ENCODE measurements around the gene ECPAS.

Gene ECPAS, protein sequence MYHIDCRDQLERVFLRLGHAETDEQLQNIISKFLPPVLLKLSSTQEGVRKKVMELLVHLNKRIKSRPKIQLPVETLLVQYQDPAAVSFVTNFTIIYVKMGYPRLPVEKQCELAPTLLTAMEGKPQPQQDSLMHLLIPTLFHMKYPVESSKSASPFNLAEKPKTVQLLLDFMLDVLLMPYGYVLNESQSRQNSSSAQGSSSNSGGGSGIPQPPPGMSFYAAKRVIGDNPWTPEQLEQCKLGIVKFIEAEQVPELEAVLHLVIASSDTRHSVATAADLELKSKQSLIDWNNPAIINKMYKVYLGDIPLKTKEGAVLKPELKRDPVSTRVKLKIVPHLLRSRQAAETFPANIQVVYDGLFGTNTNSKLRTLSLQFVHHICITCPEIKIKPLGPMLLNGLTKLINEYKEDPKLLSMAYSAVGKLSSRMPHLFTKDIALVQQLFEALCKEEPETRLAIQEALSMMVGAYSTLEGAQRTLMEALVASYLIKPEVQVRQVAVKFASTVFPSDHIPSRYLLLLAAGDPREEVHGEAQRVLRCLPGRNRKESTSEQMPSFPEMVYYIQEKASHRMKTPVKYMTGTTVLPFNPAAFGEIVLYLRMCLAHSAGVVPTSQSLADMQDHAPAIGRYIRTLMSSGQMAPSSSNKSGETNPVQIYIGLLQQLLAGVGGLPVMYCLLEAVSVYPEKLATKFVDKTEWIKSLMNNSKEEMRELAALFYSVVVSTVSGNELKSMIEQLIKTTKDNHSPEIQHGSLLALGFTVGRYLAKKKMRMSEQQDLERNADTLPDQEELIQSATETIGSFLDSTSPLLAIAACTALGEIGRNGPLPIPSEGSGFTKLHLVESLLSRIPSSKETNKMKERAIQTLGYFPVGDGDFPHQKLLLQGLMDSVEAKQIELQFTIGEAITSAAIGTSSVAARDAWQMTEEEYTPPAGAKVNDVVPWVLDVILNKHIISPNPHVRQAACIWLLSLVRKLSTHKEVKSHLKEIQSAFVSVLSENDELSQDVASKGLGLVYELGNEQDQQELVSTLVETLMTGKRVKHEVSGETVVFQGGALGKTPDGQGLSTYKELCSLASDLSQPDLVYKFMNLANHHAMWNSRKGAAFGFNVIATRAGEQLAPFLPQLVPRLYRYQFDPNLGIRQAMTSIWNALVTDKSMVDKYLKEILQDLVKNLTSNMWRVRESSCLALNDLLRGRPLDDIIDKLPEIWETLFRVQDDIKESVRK (N-terminal part only)

DNA sequence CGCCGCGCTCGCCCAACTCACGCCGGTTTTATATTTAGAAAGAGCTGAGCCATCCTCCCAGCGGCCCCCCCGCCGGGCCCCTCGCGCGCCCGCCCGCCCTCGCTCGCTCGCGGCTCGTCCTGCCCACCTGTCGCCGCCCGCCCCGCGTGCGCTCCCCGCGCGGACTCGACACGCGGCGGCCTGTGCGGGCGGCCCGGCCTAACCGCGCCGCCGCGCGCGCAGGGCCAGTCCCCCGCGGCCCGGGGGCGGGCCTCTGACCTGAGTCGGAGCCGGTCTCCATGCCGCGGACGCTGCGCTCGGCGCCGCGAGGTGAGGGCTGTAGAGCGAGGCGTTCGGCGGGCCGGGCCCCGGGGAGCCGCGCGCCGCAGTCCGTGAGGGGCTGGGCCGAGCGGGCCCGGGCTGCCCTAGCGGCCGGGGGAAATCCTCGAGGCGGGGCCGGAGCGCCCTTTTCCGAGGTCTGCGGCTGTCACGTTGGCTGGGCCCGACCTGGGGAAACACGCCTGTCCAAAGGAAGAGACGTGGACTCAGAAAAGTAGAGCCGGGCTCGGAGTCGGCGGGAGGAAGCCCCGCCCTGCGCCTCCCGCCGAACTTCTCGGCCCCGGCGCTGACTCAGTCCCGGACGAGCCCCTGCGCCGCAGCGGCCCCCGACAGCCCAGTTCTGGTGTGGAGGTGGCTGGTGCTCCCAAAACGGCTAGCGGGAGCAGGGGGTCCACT, at the start of gene ECPAS:
Gene ECPAS (minus strand): TSS at position 526 of the 714 bp plus-strand sequence. CDS start 11,465 bp downstream, outside the sequence.
- TF ChIP-seq, protein P1, sequence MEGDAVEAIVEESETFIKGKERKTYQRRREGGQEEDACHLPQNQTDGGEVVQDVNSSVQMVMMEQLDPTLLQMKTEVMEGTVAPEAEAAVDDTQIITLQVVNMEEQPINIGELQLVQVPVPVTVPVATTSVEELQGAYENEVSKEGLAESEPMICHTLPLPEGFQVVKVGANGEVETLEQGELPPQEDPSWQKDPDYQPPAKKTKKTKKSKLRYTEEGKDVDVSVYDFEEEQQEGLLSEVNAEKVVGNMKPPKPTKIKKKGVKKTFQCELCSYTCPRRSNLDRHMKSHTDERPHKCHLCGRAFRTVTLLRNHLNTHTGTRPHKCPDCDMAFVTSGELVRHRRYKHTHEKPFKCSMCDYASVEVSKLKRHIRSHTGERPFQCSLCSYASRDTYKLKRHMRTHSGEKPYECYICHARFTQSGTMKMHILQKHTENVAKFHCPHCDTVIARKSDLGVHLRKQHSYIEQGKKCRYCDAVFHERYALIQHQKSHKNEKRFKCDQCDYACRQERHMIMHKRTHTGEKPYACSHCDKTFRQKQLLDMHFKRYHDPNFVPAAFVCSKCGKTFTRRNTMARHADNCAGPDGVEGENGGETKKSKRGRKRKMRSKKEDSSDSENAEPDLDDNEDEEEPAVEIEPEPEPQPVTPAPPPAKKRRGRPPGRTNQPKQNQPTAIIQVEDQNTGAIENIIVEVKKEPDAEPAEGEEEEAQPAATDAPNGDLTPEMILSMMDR (conservative IDR thresholded peaks at IDR 0.05; ENCODE audit: control insufficient read depth, insufficient read depth, low read depth, low read length), result no peak
- H3K4me3 ChIP-seq (ENCODE audit: control insufficient read depth, low read depth, low read length), result peak within 1 kb of the TSS; percentile 87
- DNase-seq (ENCODE audit: low read depth), result peak; percentile 76

DNA sequence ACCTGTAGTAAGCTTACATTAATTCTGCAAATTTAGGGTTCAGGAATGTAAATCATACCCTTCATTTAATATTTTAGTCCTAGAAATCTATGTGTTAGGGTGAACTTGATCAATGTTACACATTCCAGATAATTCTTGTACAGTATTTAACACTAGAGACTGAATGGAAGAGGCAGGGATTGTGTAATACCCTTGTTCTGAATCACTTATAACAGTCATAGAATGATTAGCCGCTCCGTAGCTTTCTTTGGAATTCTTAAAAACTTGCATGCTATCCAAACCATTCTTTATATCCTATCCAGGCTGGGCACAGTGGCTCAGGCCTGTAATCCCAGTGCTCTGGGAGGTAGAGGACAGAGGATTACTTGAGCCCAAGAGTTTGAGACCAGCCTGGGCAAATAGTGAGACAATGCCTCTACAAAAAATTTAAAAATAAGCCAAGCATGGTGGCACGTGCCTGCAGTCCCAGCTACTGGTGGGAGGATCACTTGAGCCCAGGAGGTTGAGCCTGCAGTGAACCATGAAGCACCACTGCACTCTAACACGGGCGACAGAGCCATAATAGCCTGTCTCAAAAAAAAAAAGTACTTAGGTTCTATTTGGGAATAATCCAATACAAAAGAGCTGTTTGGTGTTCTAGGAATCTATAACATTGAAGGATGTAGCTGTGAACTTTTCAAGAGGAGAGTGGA, 49.1 kb upstream of the ECPAS start:
- TF ChIP-seq, protein P1 (conservative IDR thresholded peaks at IDR 0.05; ENCODE audit: control insufficient read depth, insufficient read depth, low read depth, low read length), result no peak
- peak; percentile 47 for DNase-seq (ENCODE audit: low read depth)
- no peak overlapping the region for H3K4me3 ChIP-seq (ENCODE audit: control insufficient read depth, low read depth, low read length)

DNA sequence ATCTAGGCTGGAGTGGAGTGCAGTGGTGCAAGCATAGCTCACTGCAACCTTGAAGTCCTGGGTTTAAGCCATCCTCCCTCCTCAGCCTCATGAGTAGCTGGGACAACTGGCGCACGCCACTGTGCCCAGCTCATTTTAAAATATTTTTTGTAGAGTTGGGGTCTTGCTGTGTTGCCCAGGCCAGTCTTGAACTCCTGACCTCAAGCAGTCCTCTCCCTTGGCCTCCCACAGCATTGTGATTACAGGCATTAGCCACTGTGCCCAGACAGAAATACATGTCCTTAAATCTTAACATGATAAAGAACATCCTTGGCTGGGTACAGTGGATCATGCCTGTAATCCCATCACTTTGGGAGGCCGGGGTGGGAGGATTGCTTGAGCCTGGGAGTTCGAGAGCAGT, 47.5 kb upstream of the ECPAS start:
- no peak for DNase-seq (ENCODE audit: low read depth)
- TF ChIP-seq, protein P1 (conservative IDR thresholded peaks at IDR 0.05; ENCODE audit: control insufficient read depth, insufficient read depth, low read depth, low read length), result no peak
- no peak overlapping the region for H3K4me3 ChIP-seq (ENCODE audit: control insufficient read depth, low read depth, low read length)

DNA sequence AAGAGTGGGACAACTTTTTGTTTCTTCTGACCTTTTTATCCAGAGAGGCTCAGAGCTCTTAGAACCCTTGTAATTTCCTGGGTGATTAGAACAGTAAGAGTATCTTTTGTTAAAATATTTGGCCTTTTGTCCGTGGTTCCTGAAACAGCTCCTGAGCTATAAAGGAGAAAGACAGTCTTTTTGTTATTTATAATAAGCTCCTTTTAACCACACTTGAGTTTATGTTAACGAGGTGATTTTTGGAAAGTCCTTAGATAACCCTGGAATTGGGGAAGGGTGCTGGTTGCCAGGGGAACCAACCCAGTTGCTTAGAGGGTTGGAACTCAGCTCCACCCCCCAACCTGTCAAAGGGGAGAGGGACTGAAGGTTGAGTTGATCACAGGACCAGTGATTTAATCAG, 45.6 kb upstream of the ECPAS start:
- no peak for DNase-seq (ENCODE audit: low read depth)
- H3K4me3 ChIP-seq (ENCODE audit: control insufficient read depth, low read depth, low read length), result no peak overlapping the region
- TF ChIP-seq, protein P1 (conservative IDR thresholded peaks at IDR 0.05; ENCODE audit: control insufficient read depth, insufficient read depth, low read depth, low read length), result no peak

DNA sequence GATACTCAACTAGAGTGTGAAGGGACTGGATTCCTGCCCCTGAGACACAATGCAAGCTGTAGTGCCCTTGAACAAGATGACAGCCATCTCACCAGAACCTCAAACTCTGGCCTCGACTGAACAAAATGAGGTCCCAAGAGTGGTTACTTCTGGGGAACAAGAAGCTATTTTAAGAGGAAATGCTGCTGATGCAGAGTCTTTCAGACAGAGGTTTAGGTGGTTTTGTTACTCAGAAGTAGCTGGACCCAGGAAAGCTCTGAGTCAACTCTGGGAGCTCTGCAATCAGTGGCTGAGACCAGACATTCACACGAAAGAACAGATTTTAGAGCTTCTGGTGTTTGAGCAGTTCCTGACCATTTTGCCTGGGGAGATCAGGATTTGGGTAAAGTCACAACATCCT, 43.2 kb upstream of the ECPAS start:
- no peak for DNase-seq (ENCODE audit: low read depth)
- TF ChIP-seq, protein P1 (conservative IDR thresholded peaks at IDR 0.05; ENCODE audit: control insufficient read depth, insufficient read depth, low read depth, low read length), result no peak
- no peak overlapping the region for H3K4me3 ChIP-seq (ENCODE audit: control insufficient read depth, low read depth, low read length)

Data from fibroblast of mammary gland (primary cell).